WERI-Rb-1 (cell line): ENCODE data around the gene IFITM1.
"Not testable (repeated sequence)": the region's sequence is repeated elsewhere in the genome, so short reads cannot be mapped to it uniquely, and the experiment has no call there.

ENCODE experiments used
- DNase-seq: peaks from one replicate; pipeline ENCODE4 v3.0.0-alpha.2; 2020
- H3K27ac ChIP-seq: fragments of 250-450 bp; sonication (Bioruptor Pico); 2 replicates; pipeline ENCODE4 v1.5.1; 2020; ENCODE audit warnings: mild to moderate bottlenecking, moderate library complexity
- H3K27me3 ChIP-seq: fragments of 250-450 bp; sonication (Bioruptor Pico); 2 replicates; pipeline ENCODE4 v1.5.1; 2021; ENCODE audit warnings: mild to moderate bottlenecking, low read depth, moderate library complexity; ENCODE audit not compliant: insufficient read depth, severe bottlenecking
- H3K36me3 ChIP-seq: fragments of 250-450 bp; sonication (Bioruptor Pico); 2 replicates; pipeline ENCODE4 v1.5.1; 2020; ENCODE audit warnings: mild to moderate bottlenecking, moderate library complexity
- H3K4me3 ChIP-seq: 2 replicates; pipeline ENCODE4 v1.5.1; 2011; ENCODE audit warnings: low read depth, mild to moderate bottlenecking, control low read depth, low read length
- H3K9me3 ChIP-seq: fragments of 250-450 bp; sonication (Bioruptor Pico); 2 replicates; pipeline ENCODE4 v1.5.1; 2021; ENCODE audit warnings: mild to moderate bottlenecking, moderate library complexity; ENCODE audit not compliant: severe bottlenecking
- CTCF ChIP-seq: IDR thresholded peaks from 2 replicates; pipeline ENCODE4 v1.5.1; 2011; ENCODE audit warnings: low read depth, mild to moderate bottlenecking, control low read depth, inconsistent platforms, low read length

Gene IFITM1

DNA sequence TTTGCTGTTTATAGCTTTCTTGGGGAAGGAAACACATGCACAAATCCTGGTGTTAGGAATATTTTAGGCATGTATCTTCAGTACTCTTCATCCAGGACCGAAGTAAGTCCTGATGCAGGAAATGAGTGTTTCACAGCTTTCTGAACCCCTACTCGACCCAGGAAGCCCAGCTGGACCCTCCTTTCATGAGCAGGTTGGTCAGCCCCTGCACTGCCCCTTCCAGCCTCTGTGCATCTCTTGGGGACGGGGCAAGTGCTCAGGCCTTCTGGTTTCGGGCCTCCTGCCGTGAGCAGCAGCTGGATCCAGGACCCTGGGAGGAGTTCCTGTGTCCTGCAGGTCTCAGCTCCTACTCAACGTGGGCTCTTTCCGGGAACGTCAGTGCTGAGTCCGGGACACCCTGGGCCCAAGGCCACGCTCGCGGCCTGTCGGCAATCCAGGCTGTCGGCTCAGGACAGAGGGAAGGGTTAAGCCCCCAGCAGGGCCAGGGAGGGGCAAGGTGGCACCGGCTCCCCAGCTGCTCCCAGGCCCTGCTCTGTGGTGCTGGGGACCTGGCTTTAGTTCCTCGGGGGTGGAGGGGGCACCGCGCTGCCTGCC, 3.8 kb upstream of the IFITM1 start:
- not testable (repeated sequence) for H3K36me3 ChIP-seq, H3K4me3 ChIP-seq, DNase-seq, H3K27ac ChIP-seq, H3K27me3 ChIP-seq, H3K9me3 ChIP-seq

DNA sequence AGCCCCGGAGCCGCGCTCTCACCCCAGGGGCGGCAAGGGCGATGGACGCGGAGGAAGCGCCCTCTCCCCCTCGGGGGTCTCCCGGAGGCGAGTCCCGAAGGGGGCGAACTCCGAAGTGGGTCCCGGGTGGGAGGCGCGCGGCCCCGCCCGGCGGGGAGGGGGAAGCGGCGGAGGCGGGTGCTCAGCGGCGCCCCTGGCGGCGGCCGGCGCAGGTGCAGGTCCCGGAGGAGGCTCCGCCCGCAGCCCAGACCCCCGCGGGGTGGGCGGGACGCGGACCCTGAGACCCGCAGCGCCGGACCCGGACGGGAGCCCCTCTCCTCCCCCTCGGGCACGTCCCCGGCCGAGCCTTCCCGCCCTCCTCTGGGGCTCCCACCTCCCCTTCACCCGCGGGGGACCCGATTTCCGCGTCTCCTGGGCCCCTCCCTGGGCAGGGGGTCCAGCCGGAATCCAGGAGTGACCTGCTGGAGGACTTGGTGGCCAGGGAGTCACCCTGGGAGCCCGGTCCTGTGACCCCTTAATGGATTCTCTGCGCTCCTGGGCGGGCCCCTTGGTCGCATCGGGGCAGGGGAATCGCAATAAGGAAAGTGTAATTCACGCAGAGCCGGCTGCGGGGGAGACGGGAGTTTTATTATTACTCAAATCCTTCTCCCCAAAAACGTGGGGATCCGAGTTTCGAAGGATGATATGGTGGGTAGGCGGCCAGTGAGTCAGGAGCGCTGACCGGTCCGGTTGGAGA, 2.7 kb upstream of the IFITM1 start:
- not testable (repeated sequence) for H3K9me3 ChIP-seq, H3K4me3 ChIP-seq, H3K36me3 ChIP-seq, H3K27ac ChIP-seq, H3K27me3 ChIP-seq, DNase-seq

DNA sequence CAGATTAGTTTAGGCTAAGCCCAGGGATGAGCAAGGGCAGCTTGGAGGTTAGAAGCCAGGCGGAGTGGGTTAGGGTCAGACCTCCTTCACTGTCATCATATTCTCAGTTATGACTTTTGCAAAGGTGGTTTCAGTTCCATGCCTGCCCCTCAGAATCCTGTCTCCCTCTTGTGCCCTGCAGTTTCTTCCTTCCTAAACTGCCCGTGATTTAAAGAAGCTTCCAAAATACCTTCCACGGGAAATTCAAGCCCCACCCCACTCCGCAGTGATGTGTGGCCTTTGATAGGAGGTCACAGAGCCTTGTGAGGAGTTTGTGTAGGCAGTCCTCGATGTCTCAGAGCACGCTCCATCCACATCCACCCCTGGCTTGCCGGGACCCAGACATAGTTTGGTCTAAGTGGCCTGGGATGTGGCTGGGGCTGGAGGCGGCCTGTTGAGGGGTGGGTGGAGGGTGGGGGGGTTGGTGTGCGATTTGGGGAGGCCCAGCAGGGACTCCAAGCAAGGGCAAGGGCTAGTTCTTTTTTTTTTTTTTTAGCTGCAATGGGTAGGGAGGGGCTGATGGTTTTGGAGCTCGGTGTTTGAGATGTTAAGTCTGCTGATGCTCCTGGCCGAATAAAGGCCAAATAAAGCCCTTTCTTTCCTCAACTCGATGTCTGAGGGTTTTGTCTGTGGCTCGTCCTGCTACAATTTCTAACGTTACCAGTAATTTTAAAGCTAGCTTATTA, 1.6 kb upstream of the IFITM1 start:
- H3K27me3 ChIP-seq, result no peaks in the 10 kb centered on the region
- no peak for TF ChIP-seq CTCF
- no peak overlapping the region for H3K27ac ChIP-seq
- no peak overlapping the region for H3K4me3 ChIP-seq
- no peak for DNase-seq
- no peaks in the 10 kb centered on the region for H3K36me3 ChIP-seq
- no peaks in the 10 kb centered on the region for H3K9me3 ChIP-seq

GRCh38 chr11:313304-313786, 495 bp upstream of the IFITM1 start:
- H3K9me3 ChIP-seq, result no peaks in the 10 kb centered on the region
- no peaks in the 10 kb centered on the region for H3K36me3 ChIP-seq
- TF ChIP-seq CTCF, result no peak
- no peak overlapping the region for H3K27ac ChIP-seq
- H3K27me3 ChIP-seq, result no peaks in the 10 kb centered on the region
- DNase-seq, result no peak
- H3K4me3 ChIP-seq, result no peak overlapping the region

- H3K27ac ChIP-seq, H3K4me3 ChIP-seq, H3K9me3 ChIP-seq, DNase-seq, H3K36me3 ChIP-seq, H3K27me3 ChIP-seq: not testable (repeated sequence)
These were observed 675 bp downstream of the IFITM1 start for GRCh38 chr11:314554-314875.

DNA sequence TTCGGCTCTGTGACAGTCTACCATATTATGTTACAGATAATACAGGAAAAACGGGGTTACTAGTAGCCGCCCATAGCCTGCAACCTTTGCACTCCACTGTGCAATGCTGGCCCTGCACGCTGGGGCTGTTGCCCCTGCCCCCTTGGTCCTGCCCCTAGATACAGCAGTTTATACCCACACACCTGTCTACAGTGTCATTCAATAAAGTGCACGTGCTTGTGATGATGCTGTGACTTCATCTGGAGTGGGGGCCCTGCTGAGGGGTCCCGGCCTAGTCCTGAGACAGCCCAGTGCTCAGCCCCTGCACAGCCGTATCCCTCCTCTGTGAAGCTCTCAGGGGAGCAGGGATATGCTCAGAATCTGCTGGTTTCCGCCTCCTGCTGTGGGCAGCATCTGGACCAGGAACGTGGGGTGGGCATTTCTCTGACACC, 1.2 kb downstream of the IFITM1 start:
- Histone ChIP-seq H3K27ac (no peak overlapping the region), H3K27me3 (no peaks in the 10 kb centered on the region), H3K36me3 (no peaks in the 10 kb centered on the region), H3K4me3 (no peak overlapping the region), H3K9me3 (no peaks in the 10 kb centered on the region)
- TF ChIP-seq CTCF, result no peak
- no peak for DNase-seq

GRCh38 chr11:315516-315994, 1.7 kb downstream of the IFITM1 start:
- Histone ChIP-seq H3K27me3 (no peaks in the 10 kb centered on the region), H3K4me3 (no peak overlapping the region), H3K9me3 (no peaks in the 10 kb centered on the region), H3K27ac (no peak overlapping the region), H3K36me3 (no peaks in the 10 kb centered on the region)
- DNase-seq, result no peak
- no peak for TF ChIP-seq CTCF
